Measurements from ENCODE around the gene TMEFF1. TPM values are rescaled to one million over a fixed set of nuclear protein-coding genes. Genes with fewer than 3 reads are reported as not detected.

Gene TMEFF1, protein sequence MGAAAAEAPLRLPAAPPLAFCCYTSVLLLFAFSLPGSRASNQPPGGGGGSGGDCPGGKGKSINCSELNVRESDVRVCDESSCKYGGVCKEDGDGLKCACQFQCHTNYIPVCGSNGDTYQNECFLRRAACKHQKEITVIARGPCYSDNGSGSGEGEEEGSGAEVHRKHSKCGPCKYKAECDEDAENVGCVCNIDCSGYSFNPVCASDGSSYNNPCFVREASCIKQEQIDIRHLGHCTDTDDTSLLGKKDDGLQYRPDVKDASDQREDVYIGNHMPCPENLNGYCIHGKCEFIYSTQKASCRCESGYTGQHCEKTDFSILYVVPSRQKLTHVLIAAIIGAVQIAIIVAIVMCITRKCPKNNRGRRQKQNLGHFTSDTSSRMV
- total RNA-seq = 0.29 TPM in 1 of 2 replicates, not detected in the other

DNA sequence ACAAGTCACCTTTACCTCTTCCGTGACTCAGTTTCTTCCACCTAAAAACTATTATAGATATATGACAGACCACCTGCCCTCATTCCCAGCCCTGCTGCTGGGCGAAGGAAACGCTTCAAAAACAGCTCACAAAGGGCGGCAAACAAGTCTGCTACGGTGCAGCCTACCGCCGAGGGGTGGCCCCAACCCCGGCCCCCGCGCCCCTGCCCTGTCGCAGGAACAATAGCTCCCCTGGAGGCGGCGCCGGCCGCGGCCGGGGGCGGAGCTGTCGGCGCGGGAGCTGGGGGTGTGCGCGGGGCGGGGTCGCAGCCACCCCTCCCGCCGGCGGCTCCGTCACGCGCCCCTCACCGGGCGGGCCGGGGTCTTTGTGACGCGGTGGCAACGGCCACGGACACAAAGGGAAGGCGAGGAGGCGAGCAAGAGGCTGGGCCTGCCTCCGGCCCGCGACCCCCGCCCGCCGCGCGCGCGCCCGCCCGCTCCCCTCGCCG is at the start of gene TMEFF1:
Gene TMEFF1, plus strand, starts transcription at position 362 of the 488 bp plus-strand sequence. CDS start 396 bp downstream, outside the sequence.
- no peak within 1 kb of the TSS for H3K27ac Mint-ChIP-seq
- ChIA-PET CTCF (no interaction called here), POLR2A (no interaction called here)
- DNase-seq (peak; percentile 41), ATAC-seq (ENCODE audit: low read depth) (peak; percentile 71)
- peaks cover 28% of the 10 kb centered on the region for H3K27me3 Mint-ChIP-seq
- peaks cover 11% of the 10 kb centered on the region for H3K4me1 Mint-ChIP-seq
- H3K9me3 Mint-ChIP-seq = no peaks in the 10 kb centered on the region
- H3K4me3 Mint-ChIP-seq = peak within 1 kb of the TSS; percentile 67
- TF ChIP-seq, protein P1, sequence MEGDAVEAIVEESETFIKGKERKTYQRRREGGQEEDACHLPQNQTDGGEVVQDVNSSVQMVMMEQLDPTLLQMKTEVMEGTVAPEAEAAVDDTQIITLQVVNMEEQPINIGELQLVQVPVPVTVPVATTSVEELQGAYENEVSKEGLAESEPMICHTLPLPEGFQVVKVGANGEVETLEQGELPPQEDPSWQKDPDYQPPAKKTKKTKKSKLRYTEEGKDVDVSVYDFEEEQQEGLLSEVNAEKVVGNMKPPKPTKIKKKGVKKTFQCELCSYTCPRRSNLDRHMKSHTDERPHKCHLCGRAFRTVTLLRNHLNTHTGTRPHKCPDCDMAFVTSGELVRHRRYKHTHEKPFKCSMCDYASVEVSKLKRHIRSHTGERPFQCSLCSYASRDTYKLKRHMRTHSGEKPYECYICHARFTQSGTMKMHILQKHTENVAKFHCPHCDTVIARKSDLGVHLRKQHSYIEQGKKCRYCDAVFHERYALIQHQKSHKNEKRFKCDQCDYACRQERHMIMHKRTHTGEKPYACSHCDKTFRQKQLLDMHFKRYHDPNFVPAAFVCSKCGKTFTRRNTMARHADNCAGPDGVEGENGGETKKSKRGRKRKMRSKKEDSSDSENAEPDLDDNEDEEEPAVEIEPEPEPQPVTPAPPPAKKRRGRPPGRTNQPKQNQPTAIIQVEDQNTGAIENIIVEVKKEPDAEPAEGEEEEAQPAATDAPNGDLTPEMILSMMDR (IDR thresholded peaks at IDR 0.05) = no peak
- no peaks in the 10 kb centered on the region for H3K36me3 Mint-ChIP-seq (ENCODE audit: low read depth)
- intact Hi-C loops (cut with micrococcal nuclease) = loop anchor here (2.0 kb wide), 1 partner anchor 46 kb away; the partner anchor contains the start of gene MSANTD3

DNA sequence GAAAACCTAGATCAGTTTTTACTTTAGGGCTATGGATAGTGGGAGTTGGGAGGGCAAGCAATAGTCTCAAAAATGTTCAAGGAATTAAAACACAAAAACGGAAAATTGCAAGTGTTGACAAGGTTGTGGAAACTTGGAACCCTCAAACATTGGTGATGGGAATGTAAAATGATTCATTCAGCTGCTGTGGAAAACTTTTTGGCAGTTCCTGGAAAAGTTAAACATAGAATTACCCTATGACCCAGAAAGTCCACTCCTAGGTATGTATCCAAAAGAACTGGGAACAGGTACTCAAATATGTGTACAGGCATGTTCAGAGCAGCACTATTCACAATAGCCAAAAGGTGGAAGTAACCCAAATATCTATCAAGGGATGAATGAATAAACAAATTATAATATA is 47.2 kb upstream of the TMEFF1 start:
- DNase-seq (no peak), ATAC-seq (ENCODE audit: low read depth) (no peak)
- Mint-ChIP-seq H3K9me3 (no peaks in the 10 kb centered on the region), H3K27me3 (peaks cover 4% of the 10 kb centered on the region), H3K36me3 (ENCODE audit: low read depth) (peaks cover 4% of the 10 kb centered on the region), H3K4me3 (peak overlapping the region; percentile 95), H3K4me1 (peaks cover 17% of the 10 kb centered on the region), H3K27ac (peak overlapping the region; percentile 21)
- ChIA-PET POLR2A (no interaction called here), CTCF (no interaction called here)
- TF ChIP-seq, protein P1 (IDR thresholded peaks at IDR 0.05) = no peak
- intact Hi-C loops (cut with micrococcal nuclease) = loop anchor here (1.0 to 10.0 kb wide), 4 partner anchors 14 to 521 kb away; partner anchors contain the start of genes STX17, TEX10 and TMEFF1

DNA sequence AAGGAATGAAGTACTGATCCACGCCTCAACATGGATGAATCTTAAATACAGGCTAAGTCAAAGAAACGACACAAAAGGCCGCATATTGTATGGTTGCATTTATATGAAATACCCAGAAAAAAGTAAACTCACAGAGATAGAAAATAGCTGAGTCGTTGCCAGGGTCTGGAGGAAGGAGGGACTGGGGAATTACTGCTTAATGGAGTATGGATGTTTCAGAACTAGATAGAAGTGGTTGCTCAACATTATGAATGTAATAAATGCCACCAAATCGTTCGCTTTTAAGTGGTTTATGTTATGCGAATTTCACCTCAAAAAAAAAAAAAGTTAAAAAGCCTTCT is 46.8 kb upstream of the TMEFF1 start:
- POLR2A ChIA-PET = interaction anchor here (1.1 kb wide), 2 partner anchors 15 to 74 kb away, joined by 5 to 7 read pairs; partner anchors contain the start of gene TEX10
- intact Hi-C loops (cut with micrococcal nuclease) = loop anchor here (1.0 to 10.0 kb wide), 4 partner anchors 15 to 521 kb away; partner anchors contain the start of genes STX17, TEX10 and TMEFF1
- ATAC-seq (ENCODE audit: low read depth) = no peak
- peaks cover 4% of the 10 kb centered on the region for H3K27me3 Mint-ChIP-seq
- peaks cover 4% of the 10 kb centered on the region for H3K36me3 Mint-ChIP-seq (ENCODE audit: low read depth)
- peak overlapping the region; percentile 95 for H3K4me3 Mint-ChIP-seq
- TF ChIP-seq, protein P1 (IDR thresholded peaks at IDR 0.05) = no peak
- H3K4me1 Mint-ChIP-seq = peaks cover 17% of the 10 kb centered on the region
- H3K27ac Mint-ChIP-seq = peak overlapping the region; percentile 91
- DNase-seq = no peak
- CTCF ChIA-PET = no interaction called here
- H3K9me3 Mint-ChIP-seq = no peaks in the 10 kb centered on the region

DNA sequence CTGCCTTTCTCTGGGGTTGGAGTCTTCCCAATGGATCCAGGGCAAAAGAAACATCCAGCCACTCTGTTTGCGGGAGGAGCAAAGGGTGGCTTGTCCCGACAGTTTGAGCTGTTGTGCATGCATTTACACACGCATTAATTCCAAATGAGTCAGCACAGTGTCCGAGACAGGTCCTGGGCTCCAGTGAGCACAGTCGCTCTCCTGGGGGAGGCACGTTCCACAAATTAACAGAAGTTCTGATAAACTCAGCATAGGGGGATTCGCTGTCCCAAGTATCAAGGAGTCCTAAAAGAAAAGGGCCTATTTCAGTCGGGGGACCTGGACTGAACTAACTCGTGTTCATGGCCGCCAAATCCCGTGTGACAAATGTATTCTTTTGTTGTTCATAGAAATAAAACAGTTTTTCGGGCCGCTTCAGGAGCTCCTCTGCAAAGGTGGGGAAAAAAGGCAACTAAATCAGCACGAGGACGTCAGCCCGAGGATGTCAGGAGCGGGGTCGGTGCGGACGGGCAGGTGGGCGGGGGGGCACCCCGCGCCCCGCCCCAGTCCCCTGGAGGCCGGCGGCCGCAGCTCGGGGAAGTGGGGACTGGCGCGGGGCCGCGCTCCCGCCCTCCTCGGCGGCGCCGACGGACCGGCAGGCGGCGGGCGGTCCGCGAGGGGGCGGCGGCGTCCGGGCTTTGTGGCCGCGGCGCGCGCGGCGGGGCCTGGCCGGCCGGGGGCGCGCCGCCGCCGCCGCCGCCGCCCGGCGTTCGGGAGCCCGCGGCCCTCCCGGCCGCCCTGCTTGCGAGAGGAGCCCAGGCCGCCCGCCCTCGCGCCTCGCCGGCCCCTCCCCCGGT is 46.2 kb upstream of the TMEFF1 start, which contains the start of gene MSANTD3:
Gene MSANTD3, plus strand, starts transcription at position 614 of the 836 bp plus-strand sequence. CDS start 14,796 bp downstream, outside the sequence.
- no peaks in the 10 kb centered on the region for H3K9me3 Mint-ChIP-seq
- TF ChIP-seq, protein P1 (IDR thresholded peaks at IDR 0.05) = no peak
- peaks cover 4% of the 10 kb centered on the region for H3K36me3 Mint-ChIP-seq (ENCODE audit: low read depth)
- POLR2A ChIA-PET = interaction anchor here (1.1 kb wide), 2 partner anchors 15 to 75 kb away, joined by 5 to 7 read pairs; partner anchors contain the start of gene TEX10
- CTCF ChIA-PET = no interaction called here
- peaks cover 4% of the 10 kb centered on the region for H3K27me3 Mint-ChIP-seq
- ATAC-seq (ENCODE audit: low read depth) (peak; percentile 85), DNase-seq (peak; percentile 59)
- intact Hi-C loops (cut with micrococcal nuclease) = loop anchor here (1.0 to 10.0 kb wide), 4 partner anchors 15 to 522 kb away; partner anchors contain the start of genes STX17, TEX10 and TMEFF1
- peak within 1 kb of the TSS; percentile 91 for H3K27ac Mint-ChIP-seq
- H3K4me3 Mint-ChIP-seq = peak within 1 kb of the TSS; percentile 95
- H3K4me1 Mint-ChIP-seq = peaks cover 17% of the 10 kb centered on the region
